NCI-H2081 treated with DMSO at 0.1 percent for 48 hours (cell line): ENCODE measurements around the gene CNRIP1.

Experiments
- DNase-seq: peaks from one replicate; lab custom pipeline; 2025; lab: John Stamatoyannopoulos, UW

Gene CNRIP1

GRCh38 chr2:68292108-68292710, 27.5 kb downstream of the CNRIP1 start:
- DNase-seq: no peak

GRCh38 chr2:68291314-68291713, 28.4 kb downstream of the CNRIP1 start:
- DNase-seq: no peak

- no peak for DNase-seq
Measured at GRCh38 chr2:68290901-68291300, 28.8 kb downstream of the CNRIP1 start.

- no peak for DNase-seq
Measured at GRCh38 chr2:68287580-68288441, 31.9 kb downstream of the CNRIP1 start.

GRCh38 chr2:68284896-68285295, 34.9 kb downstream of the CNRIP1 start:
- DNase-seq: peak; percentile 32

GRCh38 chr2:68283419-68283812, 36.3 kb downstream of the CNRIP1 start:
- DNase-seq: no peak

- DNase-seq: no peak
Measured at GRCh38 chr2:68282811-68283418, 36.8 kb downstream of the CNRIP1 start.

- DNase-seq: no peak
Measured at GRCh38 chr2:68280796-68281195, 39.0 kb downstream of the CNRIP1 start.

- DNase-seq: no peak
Measured at GRCh38 chr2:68280348-68280747, 39.4 kb downstream of the CNRIP1 start.

- DNase-seq: peak; percentile 7
Measured at GRCh38 chr2:68279691-68280090, 40.1 kb downstream of the CNRIP1 start.

- DNase-seq: no peak
Measured at GRCh38 chr2:68278169-68278568, 41.6 kb downstream of the CNRIP1 start.

GRCh38 chr2:68274022-68274421, 45.7 kb downstream of the CNRIP1 start:
- no peak for DNase-seq

- DNase-seq: no peak
Measured at GRCh38 chr2:68272246-68272994, 47.3 kb downstream of the CNRIP1 start.

GRCh38 chr2:68266655-68267054, 53.1 kb downstream of the CNRIP1 start:
- DNase-seq: no peak

- peak; percentile 8 for DNase-seq
Measured at GRCh38 chr2:68263632-68264031, 56.1 kb downstream of the CNRIP1 start.

GRCh38 chr2:68258851-68259250, 60.9 kb downstream of the CNRIP1 start:
- no peak for DNase-seq

GRCh38 chr2:68256093-68256450, 63.7 kb downstream of the CNRIP1 start:
- no peak for DNase-seq

- no peak for DNase-seq
Measured at GRCh38 chr2:68253219-68254068, 66.3 kb downstream of the CNRIP1 start.

GRCh38 chr2:68252400-68253218, 67.1 kb downstream of the CNRIP1 start, which contains the start of gene PPP3R1:
Gene PPP3R1 (minus strand): TSS chr2:68252532. CDS start chr2:68252127, 405 bp downstream.
- peak; percentile 30 for DNase-seq

GRCh38 chr2:68251855-68252399, 67.8 kb downstream of the CNRIP1 start:
- DNase-seq: no peak
